T-helper 22 cell (primary cell): ENCODE results near the gene SNAPC2.

Source experiments
- DNase-seq: peaks from one replicate; pipeline ENCODE4 v3.0.0-alpha.2; 2020; ENCODE audit warnings: low read depth

The SNAPC2 gene

DNA sequence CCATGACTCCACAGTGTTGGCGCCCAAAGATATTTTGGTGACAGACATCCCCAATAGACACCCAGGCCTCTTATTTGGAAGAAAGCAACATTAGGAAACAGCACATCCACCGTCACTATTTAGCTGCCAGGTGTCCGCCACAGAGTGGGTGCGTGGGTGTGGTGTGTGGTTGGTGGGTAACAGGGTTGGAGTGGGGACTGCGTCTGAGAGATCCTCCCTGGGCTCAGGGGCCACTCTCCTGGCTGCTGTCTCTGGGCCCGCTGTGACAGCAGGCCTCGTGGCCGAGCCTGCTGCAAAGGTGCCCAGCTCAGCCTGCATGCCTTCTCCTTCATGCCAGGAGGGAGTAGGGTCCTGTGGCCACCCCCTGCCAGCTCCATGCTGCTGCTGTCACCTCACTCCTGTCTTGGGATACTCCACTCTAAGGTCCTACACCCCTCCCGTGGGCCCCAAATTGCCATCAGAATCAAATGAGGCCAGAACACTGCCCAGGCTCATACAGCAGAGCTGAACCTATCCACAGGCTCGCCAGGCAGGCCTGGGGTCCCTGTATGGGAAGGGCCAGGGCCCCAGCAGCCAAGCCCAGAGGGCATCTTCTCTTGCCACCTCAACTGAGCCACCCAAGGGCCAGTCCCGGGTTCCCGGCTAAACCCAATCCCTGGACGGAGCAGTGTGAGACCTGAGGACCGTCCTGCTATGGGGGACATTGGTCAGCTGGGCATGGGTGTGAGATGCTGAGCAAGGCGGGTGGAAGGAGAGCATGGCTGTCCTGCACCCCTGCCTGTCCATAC, 48.1 kb downstream of the SNAPC2 start:
- no peak for DNase-seq

DNA sequence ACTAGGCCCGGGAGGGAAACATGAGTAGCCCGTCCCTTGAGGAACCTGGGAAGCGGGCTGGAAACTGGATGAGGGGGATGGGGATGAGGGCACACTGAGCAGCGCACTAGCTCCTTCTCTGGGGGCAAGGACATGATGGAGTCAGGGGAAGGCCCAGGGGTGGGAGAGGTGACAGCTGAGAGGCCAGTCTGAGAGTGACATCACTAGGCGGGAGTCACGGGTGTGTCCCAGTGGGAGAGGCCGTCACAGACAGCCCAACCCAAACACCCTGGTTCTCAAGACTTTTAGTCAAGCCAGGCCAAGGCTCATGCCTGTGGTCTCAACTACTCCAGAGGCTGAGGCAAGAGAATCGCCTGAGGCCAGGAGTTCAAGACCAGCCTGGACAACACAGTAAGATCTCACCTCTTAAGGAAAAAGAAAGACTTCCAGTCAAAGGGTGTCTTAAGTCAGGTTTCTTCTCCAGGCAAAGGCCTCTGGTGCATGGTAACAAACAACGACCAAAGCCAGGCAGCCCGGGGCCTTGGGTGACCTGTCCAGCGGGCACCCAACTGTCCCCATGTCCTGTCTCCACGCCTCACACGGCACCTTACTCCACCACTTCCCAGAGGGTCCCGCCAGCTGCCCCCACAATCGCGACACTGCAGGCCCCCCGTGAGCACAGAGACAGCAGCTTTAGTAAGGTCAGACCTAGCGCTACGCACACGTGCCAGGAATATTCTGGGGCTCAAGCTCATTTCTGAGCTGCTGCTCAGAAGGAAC, 48.8 kb downstream of the SNAPC2 start:
- no peak for DNase-seq

DNA sequence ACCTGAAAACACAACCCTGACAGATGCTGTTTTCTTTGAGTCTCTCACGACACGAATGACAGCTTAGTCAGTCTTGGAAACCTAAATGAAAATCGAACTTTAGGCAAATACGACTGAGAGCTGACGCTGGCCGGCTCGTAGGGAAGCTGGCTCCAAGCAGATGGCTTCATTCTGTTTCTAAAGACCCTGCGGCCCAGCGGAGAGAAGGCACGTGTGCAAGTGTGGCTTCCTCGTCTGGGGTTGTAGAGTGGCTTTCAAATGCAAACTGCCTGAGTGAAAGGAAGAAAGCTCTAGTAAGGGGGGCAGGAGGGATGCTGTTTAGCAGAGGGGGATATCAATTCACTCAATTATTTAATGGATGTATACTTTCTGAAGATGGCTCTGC, 49.4 kb downstream of the SNAPC2 start:
- DNase-seq, result no peak

DNA sequence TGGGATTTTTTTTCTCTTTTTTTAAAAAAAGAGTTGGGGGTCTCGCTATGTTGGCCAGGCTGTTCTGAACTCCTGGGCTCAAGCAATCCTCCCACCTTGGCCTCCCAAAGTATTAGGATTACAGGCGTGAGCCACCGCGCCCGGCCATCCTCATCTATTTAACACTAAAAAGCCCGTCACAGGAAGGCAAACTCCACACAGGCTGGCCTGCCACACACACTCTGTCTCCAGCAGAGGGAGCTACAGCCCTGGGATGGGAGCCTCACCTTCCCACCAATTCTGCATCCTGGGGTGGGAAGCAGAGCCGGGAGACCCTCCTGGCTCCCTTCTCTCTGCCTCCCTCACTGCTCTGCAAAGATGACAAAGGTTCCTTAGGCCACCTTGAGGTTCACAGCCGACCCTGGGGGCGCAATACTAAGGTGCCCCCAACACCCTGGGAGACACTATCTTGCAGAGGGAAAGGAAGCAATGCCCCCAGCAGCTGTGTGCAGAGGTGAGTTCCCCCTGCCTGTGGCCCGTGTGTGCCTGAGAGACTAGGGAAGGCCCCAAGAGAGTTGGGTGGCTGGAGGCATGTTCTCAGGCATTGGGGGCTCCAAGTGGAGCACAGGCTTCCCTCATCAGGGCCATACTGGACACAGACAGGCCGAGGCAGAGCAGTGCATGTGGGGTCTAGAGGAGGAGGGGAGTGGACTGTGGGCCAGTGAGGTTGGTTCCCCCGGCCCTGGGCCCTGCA, 50.7 kb downstream of the SNAPC2 start:
- no peak for DNase-seq

DNA sequence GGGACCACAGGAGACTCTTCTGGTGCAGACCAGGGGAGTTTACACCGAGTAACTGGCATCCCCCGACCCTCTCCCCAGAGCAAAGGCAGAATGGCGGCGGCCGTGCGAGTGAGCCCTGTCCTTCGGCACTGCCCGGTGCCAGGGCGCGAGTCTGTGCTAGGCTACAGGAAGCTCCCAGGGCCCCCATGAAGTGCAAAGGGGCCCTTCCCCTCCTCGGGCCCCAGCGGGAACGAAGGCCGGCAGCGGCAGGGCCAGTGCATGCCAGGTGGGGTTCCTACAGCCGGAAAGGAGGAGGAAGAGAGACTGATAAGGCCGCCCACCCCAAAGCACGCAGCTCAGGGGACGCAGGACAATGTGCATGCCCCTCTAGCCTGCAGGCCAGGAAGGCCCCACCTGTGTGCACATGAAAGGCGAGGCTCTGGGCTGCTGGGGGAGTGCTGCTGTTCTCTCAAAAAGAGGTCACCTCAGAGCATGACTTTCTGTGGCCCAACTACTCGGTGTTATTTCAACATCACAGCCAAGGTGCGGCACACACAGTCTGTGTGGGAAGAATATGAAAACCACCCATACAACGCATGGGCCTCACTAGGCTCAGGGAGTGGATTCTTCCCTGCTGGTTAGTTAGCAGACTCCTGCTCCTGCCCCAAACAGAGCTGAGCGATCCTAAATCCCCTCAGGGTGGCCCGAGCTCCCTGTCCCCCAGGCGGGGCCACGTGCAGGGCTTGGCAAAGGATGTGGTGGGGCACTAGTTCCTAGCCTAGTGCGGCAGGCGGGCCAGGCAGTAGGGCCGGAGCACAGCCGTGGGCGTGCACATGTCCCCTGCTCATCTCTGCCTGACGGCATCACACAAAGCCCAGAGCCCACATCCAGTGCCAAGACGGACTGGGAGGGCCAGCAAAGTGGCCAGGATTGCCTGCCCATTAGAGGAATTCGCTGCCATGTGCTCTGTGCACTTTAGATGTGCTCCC, 51.7 kb downstream of the SNAPC2 start:
- no peak for DNase-seq
